ENCODE results near the gene MIF4GD.

DNA sequence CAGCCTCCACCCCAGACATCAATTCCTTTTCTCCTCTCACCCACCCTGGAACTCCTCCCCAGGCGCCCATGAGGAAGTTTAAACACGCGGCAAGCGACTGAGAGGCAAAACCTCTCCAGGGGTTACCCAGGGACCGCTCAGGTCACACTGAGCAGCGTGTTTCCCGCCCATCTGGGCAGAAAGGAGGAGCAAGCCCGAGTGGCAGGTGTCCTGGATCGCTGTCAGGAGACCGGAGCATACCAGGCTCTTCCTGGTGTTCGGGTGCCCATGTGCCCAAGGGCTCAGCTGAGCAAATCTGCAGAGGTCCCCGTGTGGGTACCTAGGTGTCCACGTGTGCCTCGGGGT lies 17.7 kb upstream of the MIF4GD start:
- TF ChIP-seq, protein P1, sequence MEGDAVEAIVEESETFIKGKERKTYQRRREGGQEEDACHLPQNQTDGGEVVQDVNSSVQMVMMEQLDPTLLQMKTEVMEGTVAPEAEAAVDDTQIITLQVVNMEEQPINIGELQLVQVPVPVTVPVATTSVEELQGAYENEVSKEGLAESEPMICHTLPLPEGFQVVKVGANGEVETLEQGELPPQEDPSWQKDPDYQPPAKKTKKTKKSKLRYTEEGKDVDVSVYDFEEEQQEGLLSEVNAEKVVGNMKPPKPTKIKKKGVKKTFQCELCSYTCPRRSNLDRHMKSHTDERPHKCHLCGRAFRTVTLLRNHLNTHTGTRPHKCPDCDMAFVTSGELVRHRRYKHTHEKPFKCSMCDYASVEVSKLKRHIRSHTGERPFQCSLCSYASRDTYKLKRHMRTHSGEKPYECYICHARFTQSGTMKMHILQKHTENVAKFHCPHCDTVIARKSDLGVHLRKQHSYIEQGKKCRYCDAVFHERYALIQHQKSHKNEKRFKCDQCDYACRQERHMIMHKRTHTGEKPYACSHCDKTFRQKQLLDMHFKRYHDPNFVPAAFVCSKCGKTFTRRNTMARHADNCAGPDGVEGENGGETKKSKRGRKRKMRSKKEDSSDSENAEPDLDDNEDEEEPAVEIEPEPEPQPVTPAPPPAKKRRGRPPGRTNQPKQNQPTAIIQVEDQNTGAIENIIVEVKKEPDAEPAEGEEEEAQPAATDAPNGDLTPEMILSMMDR (IDR thresholded peaks at IDR 0.05): no peak
- no peak for TF ChIP-seq POLR2AphosphoS5 (IDR thresholded peaks at IDR 0.05)
- no peak for TF ChIP-seq POLR2A (IDR thresholded peaks at IDR 0.05)

Data from prostate gland (tissue), 2 donors.